GM19463 (cell line): ENCODE measurements around the gene NT5C1A.

Experiments
- ATAC-seq: cut with Tn5 transposase; IDR thresholded peaks from one replicate; pipeline ENCODE4 v1.9.1; 2021; ENCODE audit warnings: mild to moderate bottlenecking, moderate library complexity; ENCODE audit not compliant: unreplicated experiment

Gene NT5C1A

DNA sequence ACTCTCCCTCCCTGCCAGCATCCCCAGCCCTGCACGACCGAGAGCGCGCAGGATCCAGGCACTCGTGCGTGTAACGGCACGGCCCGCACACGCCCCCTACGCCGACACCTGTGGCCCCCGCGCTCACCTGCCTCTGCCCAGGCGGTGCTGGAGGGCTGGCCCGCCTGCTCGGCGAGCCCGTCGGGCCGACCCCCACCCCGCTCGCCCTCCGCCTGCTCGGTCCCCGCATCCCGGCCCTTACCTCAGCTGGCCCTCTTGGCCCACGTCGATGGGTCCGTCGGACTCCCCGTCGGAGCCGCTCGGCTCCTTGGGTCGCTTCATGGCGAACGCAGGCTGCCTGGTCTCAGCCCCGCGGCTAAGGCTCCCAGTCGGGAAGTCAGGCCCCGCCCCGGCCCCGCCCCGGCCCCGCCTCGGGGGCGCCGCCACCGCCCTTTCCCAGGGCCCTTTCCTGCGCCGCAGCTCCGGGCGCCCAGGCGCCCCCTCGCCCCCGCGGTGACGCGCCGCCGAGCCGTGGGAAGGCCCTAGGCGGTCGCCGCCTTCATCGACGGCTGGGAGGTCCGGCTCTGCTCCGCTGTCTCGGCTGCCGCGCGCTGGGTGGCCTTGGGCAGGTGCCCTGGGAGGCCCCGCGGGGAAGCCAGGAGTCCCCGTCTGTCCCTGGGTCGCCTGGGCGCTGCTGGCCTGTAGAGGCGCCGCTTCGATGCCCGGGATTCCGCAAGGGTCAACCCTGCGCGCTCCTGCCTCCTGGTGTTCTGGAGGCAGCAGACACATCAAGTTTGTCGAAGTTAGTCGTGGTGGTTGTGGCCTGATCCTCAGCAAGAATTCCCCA, 32.4 kb downstream of the NT5C1A start, which contains the start of gene HEYL:
TSS of gene HEYL (minus strand) at position 339 of the 826 bp plus-strand sequence. CDS start at position 321, 18 bp downstream.
- no peak for ATAC-seq

- ATAC-seq, result no peak
Measured at GRCh38 chr1:39638965-39639304, 33.0 kb downstream of the NT5C1A start.

- no peak for ATAC-seq
Measured at GRCh38 chr1:39637361-39637760, 34.5 kb downstream of the NT5C1A start.

DNA sequence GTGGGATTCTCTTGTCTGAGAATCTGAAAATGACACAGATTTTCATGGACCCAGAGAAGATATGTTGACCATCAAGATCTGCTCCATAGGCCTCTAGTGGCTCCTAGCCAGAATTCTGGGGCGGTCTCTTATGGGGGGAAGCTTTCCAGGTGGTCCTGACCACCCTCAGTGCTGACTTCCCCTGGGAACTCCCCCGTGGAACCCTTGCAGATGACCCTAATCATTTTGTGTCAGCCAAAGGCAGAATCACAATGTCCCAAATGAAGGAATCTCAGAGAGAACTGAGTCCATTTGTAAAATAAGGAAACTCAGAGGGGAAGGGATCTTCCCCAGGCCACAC, 36.1 kb downstream of the NT5C1A start:
- ATAC-seq, result no peak

DNA sequence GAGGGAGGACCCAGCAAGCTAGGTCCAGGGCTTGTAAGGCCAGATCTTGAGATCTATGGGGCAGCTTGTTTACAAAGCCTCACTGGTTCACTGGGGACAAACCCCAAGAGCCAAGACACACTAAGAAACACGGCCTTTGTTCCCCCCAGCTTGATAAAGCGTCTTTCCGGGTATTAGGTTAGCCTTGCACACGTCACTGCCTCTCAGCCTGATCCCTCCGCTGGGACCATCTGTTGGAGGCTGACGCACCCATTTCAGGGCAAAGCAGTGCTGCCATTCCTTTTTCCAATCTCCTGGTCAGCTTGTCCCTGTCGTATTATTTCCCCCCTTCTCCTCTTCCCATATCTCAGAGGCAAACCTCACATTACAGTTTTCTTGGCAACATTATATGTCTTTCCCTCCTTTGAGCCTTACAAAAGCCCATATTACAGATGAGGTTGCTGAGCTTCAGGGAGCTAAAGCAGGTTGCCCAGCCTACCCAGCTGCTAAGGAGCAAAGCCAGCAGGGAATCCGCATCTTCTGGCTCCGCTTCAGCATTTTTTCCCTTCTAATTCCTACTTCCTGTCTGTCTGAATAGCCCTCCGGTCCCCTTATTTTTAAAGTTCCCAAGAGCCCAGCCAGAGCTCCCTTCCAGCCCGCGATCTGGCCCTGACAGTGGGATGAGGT, 36.6 kb downstream of the NT5C1A start:
- no peak for ATAC-seq

DNA sequence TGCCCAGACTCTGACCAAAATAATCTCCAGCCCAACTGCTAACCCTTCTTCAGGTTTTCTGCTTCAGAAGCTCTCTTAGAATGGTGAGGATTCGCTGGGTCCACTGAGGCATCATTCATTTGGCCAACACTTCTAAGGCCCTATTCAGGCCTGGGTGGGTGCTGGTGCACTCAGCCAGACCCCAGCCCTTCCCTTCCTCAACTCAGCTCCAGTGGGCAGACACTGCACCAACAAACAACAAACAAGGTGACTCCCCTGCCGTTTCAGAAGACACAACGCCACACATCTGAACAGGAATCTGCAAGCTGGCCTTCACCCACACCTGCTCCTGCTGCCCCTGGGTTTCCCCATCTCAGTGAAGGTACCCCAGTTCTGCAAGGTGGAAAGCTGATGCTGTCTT, 38.5 kb downstream of the NT5C1A start:
- ATAC-seq, result no peak

GRCh38 chr1:39632682-39633417, 39.1 kb downstream of the NT5C1A start:
- no peak for ATAC-seq

- no peak for ATAC-seq
Measured at GRCh38 chr1:39632323-39632681, 39.6 kb downstream of the NT5C1A start.

GRCh38 chr1:39631361-39632322, 40.3 kb downstream of the NT5C1A start:
- ATAC-seq, result no peak

GRCh38 chr1:39628807-39629350, 43.0 kb downstream of the NT5C1A start:
- ATAC-seq, result no peak

- ATAC-seq, result no peak
Measured at GRCh38 chr1:39626646-39627045, 45.3 kb downstream of the NT5C1A start.

DNA sequence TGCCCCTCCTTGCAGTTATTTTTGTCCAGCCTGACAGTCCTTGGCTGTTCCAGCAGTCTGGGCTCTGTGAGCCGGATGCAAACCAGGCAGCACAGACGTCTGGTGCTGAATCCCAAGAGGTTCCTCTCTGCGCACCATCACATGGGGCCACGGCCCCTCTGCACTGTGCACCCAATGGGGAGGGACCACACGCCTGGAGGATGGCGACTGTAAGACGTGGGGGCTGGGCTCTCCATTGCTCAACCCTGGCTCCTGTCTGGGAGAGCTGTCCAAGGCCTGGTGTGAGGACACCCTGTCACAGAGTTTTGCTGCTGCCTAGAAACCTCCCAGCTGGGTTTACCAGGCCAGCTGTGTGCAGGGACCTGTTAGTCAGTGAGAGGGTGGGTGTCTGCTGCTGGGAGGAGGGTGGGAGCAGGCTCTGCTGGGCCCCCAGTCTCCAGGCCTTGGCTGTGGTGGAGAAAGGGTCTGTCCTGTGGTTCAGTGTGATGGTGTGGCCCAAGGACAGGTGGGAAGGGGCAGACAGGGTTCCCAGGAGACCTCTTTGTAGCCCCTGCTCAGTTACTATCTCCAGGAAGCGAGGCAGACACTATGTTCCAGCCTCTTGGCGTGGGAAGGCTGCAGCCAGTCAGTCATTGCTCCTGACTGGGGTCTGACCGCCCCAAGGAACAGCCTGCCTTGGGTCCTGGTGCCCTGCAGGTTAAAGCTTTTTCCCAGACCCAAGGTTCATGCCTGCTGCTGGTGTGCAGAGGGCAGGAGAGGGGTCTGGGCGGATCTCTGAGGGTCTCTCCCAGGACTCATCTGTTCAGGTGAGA, 46.2 kb downstream of the NT5C1A start:
- ATAC-seq, result no peak

DNA sequence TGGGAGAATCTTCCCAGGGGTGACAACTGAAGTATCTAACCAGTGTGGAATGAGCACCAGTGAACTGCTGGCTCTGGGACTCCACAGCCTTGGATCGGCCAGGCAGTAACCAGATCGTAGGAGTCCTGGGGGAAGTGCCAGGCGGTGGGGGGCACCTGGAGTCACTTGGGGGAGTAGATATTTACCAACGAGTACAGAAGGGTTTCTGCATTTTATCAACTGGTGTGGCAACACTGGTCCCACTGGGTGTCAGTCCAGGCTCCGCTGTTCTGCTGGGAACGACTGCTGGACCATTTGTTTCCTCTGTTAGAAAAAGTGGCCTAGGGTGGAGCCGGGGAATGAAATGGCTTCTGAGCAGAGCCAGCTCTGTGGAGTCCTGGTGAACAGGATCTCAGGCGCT, 46.9 kb downstream of the NT5C1A start:
- ATAC-seq, result no peak

DNA sequence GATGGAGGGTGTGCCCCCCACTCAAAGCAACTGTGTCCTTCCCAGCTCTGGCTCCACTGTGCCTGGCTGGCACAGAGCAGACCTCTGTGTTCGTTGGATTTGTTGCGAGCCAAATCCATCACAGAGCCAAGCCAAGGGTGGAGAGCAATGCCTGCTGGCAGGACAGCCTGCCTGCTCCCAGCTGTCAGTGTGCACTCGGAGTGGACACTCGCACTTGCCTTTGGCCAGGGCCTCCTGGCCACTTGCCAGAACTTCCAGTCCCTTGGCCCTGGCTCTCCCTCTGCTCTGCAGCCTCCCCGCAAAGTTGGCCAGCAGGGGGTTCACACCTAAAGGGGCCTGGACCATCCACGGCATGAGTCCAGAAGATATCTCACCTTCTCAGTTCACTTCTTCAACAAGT, 48.9 kb downstream of the NT5C1A start:
- no peak for ATAC-seq

DNA sequence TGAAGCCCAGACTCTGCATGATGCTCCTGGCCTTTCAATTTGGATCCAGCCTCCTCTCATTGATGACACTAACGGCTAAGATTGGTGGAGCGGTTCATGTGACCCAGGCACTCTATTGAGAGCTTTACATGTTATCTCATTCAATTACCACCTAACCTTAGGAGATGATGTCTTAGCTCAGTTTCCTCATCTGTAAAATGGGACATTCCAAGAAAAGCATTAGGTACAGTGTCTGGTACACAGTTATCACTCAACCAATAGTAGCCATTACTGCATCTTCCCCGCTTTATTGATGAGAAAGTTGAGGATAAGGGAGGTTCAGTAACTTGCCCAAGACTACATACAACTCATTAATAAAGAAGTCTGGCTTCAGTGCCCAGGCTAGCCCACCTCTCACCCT, 49.5 kb downstream of the NT5C1A start:
- no peak for ATAC-seq

DNA sequence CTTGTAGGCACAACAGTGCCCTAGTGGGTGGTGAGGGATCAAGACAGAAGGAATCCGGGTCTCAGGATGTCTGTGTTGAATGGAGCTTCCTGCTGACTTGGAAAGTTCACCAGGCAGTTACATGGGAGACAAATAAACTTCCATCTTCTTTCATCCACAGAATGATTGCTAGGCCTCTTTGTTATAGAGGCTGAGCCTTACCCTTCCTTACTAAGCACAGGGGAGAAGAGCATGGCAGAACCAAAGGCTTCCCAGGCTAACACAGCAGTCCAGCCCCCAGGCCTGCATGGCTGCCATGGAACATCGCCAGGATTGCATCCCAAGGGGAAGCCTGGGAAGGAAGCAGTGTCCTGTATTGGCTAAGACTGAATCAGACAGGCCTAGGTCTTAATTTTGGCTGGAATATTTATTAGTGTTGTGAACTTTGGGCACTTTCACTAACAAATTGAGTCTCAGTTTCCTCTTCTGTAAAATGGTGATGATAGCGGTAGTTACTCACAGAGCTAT, 51.2 kb downstream of the NT5C1A start:
- no peak for ATAC-seq

GRCh38 chr1:39617488-39618049, 54.3 kb downstream of the NT5C1A start:
- no peak for ATAC-seq

DNA sequence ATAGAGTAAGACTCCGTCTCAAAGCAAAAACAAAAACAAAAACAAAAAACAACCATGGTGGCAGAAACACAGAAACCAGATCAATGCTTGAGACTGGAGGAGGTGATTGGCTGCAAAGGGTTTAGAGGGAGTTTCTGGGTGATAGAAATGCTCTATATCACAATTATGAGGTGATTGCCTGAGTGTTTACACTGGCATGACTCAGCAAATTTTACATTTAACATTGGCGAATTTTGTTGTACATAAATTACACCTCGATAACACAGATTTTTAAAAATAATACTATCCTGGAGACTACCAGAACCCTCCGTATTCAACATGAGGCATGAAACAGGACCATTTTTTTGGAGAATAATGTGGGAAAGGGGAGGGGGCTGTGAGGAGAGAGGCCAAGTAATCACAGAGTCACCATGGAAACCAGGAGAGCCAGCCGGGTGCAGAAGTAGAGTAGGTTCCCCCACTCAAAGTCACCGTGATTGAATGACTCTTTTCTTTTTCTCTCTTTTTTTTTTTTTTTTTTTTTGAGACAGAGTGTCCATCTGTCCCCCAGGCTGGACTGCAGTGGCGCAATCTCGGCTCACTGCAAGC, 56.7 kb downstream of the NT5C1A start:
- ATAC-seq, result no peak

- ATAC-seq, result no peak
Measured at GRCh38 chr1:39614488-39614887, 57.4 kb downstream of the NT5C1A start.
